Effector CD8-positive, alpha-beta T cell (primary cell): Measurements from ENCODE around the gene ARSI.

Experiments used
- DNase-seq: peaks from one replicate; lab custom pipeline; 2025; lab: John Stamatoyannopoulos, UW

The ARSI gene

DNA sequence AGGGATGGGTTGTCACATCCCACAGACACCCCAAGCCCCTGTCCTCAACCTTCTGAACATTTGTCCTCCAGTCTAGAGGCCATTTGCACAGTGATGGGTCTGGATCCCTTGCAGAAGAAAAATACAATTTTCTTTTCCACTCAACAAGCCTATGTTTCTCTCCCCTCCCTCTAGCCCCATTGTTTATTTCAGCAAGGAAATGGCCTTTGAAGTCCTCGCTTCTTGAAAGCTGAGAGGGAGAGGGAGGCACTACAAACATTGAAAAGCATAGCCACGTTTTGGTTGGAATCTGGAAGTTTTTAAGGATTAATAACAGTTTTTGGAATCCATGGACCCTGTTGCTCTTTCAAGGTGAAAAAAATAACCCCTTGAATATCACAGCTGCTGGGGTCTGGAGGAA lies 24.0 kb upstream of the ARSI start:
- DNase-seq = no peak

- no peak for DNase-seq
Measured at GRCh38 chr5:150325426-150325825, 22.7 kb upstream of the ARSI start.

- no peak for DNase-seq
Measured at GRCh38 chr5:150323819-150324218, 21.1 kb upstream of the ARSI start.

DNA sequence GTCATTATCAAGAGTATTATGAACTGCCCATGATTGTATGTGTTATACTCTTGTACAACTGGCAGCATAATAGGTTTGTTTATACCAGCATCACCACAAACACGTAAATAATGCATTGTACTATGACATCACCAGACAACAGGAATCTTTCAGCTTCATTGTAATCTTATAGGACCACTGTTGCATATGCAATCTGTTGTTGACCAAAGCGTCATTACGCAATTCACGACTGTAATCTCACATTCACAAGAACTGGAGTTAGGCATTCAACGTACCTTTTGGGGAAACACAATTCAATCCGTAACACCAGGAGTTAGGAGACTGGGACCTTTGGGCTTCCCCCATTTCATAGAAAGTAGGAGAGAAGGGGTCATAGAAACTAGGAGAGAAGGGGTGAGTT lies 20.4 kb upstream of the ARSI start:
- no peak for DNase-seq

GRCh38 chr5:150322202-150322601 lies 19.5 kb upstream of the ARSI start:
- DNase-seq = no peak

DNA sequence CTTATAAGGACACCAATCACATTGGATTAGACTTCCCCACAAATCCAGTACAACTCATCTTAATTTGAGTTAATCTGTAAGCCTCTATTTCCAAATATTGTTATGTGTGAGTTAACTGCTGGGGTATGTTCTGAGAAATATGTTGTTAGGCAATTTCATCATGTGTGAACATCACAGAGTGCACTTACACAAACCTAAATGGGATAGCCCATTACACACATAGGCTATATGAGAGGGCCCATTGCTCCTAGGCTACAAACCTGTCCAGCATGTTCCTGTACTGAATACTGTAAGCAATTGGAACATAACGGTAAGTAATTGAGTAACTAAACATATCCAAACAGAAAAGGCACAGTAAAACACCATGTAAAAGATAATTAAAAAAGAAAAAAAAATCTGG lies 19.1 kb upstream of the ARSI start:
- no peak for DNase-seq

GRCh38 chr5:150321211-150321610 lies 18.5 kb upstream of the ARSI start:
- DNase-seq = no peak

- no peak for DNase-seq
Measured at GRCh38 chr5:150320044-150320613, 17.4 kb upstream of the ARSI start.

DNA sequence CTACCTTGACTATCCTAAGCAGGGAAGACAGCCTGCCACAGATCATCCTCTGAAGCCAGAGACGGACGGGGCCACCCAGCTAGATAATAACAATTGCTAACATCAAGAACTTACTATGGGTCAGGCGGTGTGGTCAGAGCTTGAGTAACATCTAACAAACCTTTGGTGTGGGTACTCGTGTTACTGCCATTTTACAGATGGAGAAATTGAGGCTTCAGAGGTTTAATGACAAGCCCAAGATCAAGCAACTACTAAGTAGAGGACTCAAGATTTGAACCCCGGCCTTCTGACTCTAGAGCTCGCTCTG lies 16.7 kb upstream of the ARSI start:
- DNase-seq = no peak

GRCh38 chr5:150318613-150319483 lies 16.1 kb upstream of the ARSI start:
- DNase-seq = no peak

DNA sequence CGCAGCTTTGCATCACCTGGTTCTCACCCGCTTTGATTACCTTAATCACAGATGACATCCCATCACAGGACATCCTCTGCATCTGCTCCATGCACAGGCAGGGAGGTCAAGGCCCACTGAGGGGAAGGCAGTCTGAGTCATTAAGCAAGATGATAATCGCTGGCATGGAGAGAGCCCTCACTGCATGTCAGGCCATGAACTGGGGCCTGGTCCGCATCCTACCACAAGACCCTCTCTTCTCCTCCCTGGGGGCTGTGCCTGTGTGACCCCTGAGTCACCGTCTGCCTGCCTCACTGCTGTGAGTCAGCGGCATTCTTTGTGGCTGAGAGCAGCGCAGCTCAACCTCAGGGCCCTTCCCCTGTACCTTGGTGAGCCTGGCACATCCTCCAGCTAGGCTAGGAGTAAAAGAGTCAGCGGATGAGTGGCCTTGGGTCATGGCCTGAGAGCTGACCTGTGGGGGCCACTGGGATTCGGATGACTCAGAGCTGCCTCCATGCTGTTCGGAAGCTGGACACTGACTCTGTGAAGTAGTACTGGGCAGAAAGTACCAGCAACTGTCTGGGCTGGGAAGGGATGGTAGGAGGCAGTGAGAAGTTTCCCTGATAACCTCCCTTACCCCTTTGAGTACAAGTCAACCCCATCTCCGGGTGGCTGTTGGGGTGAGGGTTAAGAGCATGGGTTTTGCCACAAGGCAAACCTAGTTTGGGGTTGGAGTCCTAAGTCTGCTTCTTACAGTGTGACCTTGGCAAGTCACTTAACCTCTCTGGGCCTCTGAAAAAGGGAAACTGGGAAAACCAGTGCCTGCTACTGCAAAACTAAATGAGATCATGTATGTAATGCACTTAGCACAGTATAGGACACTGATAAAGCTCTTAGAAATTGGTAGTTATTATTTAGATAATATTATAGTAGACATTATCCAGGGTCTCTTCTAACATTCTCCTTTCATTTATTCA lies 14.6 kb upstream of the ARSI start:
- no peak for DNase-seq

- no peak for DNase-seq
Measured at GRCh38 chr5:150316320-150316719, 13.6 kb upstream of the ARSI start.

- no peak for DNase-seq
Measured at GRCh38 chr5:150315245-150315644, 12.5 kb upstream of the ARSI start.

GRCh38 chr5:150313921-150314716 lies 11.4 kb upstream of the ARSI start:
- no peak for DNase-seq

DNA sequence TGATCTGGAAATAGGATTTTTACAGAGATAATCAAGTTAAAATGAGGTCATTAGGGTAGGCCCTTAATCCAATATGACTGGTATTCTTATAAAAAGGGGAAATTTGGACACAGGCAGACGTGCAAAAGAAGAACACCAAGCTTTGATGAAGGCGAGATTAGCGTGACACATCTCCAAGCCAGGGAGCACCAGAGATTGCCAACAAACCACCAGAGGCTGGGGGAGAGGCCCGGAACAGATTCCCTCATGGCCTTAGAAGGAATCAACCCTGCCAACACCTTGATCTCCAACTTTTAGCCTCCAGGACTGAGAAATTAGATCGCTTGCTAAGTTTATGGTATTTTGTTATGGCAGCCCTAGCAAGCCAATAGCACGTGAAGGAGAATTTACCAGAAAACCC lies 10.8 kb upstream of the ARSI start:
- no peak for DNase-seq

DNA sequence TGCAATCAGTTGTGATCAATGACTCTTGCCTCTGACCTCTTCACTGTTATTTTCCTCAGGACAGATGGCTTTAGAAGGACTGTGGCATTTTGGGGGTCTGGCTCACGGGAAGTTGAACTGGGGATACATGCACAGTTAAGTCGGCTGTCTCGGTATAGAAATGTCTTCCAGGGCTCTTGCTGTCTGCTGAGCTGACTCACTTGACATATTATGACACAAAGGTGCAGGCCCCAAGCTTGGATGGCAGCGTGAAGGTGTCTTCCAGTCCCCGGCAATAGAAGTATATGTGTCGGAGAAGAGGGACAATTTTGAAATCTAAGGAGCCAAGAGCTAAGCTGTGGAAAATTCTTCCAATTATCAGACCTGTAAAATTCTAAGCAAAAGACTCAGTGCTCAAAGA lies 9.8 kb upstream of the ARSI start:
- DNase-seq = no peak

GRCh38 chr5:150311015-150311692 lies 8.4 kb upstream of the ARSI start:
- no peak for DNase-seq

DNA sequence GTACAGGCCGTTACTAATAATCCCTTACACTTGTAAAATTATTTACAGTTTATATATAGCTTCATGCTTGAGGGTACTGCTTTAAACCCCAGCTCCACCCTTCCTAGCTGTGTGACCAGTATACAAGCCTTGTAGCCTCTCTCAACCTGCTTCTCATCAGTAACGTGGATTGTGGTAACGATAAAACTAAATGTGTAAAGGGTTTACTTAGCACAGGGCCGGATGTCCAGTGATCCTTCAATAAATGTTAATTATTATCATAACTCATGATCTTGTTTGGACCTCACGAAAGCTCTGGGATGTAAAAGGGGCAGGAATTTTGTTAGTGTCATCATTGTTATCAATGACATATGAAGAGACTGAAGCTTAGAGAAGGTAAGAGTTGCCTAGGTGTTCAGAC lies 7.5 kb upstream of the ARSI start:
- no peak for DNase-seq

GRCh38 chr5:150309886-150310239 lies 7.2 kb upstream of the ARSI start:
- no peak for DNase-seq

DNA sequence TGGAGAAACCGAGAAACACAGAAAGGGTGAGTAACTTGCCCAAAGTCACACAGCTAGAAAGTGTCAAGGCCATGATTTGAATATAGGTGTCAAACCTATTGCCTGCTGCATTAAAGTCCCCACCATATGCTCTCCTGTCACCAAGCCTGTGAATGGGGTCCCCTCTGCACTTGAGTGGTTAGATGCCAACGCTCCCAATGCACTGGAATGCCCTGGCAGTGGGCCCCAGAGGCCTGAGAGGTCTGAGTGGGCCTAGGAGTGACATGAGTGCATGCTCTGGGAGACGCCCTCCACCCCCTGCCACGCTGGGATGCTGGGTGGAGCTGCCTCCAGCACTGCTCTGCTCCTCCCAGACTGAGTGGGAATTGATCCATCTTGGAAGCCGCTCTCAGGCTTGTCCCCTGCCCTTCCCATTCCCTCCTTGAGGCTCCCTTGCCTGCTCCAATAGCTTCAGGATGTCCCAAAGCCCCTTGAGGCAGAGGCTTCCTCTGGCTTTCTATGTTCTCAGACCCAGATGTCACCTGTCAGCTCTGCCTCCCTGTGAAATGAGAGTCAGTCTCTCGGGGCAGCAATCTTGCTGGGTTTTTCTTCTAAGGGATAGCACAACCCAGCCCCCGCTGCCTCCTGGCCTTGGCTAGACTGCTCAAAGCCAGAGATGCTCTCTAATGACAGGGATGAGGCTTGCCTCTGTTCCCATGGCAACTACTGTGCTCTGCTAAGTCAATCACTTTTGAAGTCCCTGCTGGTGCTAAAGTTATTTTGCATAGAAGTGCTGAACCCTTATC lies 6.6 kb upstream of the ARSI start:
- no peak for DNase-seq
